Measurements from ENCODE around the gene MEGF11.

The MEGF11 gene

GRCh38 chr15:65924004-65924403 lies 329.5 kb downstream of the MEGF11 start:
- no peaks in the 10 kb centered on the region for H3F3A ChIP-seq (ENCODE audit: insufficient read depth)
- no peak for TF ChIP-seq CTCF (IDR thresholded peaks at IDR 0.05; ENCODE audit: insufficient read depth, low read length, poor library complexity, severe bottlenecking)
- TF ChIP-seq EZH2phosphoT487 (conservative IDR thresholded peaks at IDR 0.05; ENCODE audit: low read length): no peak
- H2AFZ ChIP-seq (ENCODE audit: low read depth, low read length, severe bottlenecking): no peak overlapping the region
- H3K9me3 ChIP-seq (ENCODE audit: insufficient read depth, low read length): no peaks in the 10 kb centered on the region
- no peaks in the 10 kb centered on the region for H4K20me1 ChIP-seq (ENCODE audit: low read depth, low read length)
- no peak overlapping the region for H3K9ac ChIP-seq (ENCODE audit: low read length)
- H3K79me2 ChIP-seq (ENCODE audit: insufficient read depth, low read length): no peaks in the 10 kb centered on the region
- H3K4me2 ChIP-seq (ENCODE audit: low read depth, low read length, poor library complexity, severe bottlenecking): no peak overlapping the region
- no peaks in the 10 kb centered on the region for H3K27me3 ChIP-seq (ENCODE audit: low read length)
- no peak overlapping the region for H3K27ac ChIP-seq (ENCODE audit: low read depth, low read length)
- no peaks in the 10 kb centered on the region for H3K9me2 ChIP-seq (replicated peaks; ENCODE audit: insufficient read depth, low read length)
- H3K4me3 ChIP-seq (ENCODE audit: insufficient read depth, low read length, poor library complexity, severe bottlenecking): no peak overlapping the region
- H3K36me3 ChIP-seq (ENCODE audit: low read length): no peaks in the 10 kb centered on the region

GRCh38 chr15:65923264-65923663 lies 330.3 kb downstream of the MEGF11 start:
- Histone ChIP-seq H3F3A (ENCODE audit: insufficient read depth) (no peaks in the 10 kb centered on the region), H4K20me1 (ENCODE audit: low read depth, low read length) (no peaks in the 10 kb centered on the region), H3K36me3 (ENCODE audit: low read length) (no peaks in the 10 kb centered on the region), H3K27ac (ENCODE audit: low read depth, low read length) (no peak overlapping the region), H3K27me3 (ENCODE audit: low read length) (no peaks in the 10 kb centered on the region), H3K9ac (ENCODE audit: low read length) (no peak overlapping the region), H3K9me3 (ENCODE audit: insufficient read depth, low read length) (no peaks in the 10 kb centered on the region), H2AFZ (ENCODE audit: low read depth, low read length, severe bottlenecking) (no peak overlapping the region), H3K4me2 (ENCODE audit: low read depth, low read length, poor library complexity, severe bottlenecking) (no peak overlapping the region), H3K4me3 (ENCODE audit: insufficient read depth, low read length, poor library complexity, severe bottlenecking) (no peak overlapping the region), H3K9me2 (replicated peaks; ENCODE audit: insufficient read depth, low read length) (no peaks in the 10 kb centered on the region), H3K79me2 (ENCODE audit: insufficient read depth, low read length) (no peaks in the 10 kb centered on the region)
- no peak for TF ChIP-seq EZH2phosphoT487 (conservative IDR thresholded peaks at IDR 0.05; ENCODE audit: low read length)

- Histone ChIP-seq H3K79me2 (ENCODE audit: insufficient read depth, low read length) (no peaks in the 10 kb centered on the region), H3K9me2 (replicated peaks; ENCODE audit: insufficient read depth, low read length) (no peaks in the 10 kb centered on the region), H2AFZ (ENCODE audit: low read depth, low read length, severe bottlenecking) (no peak overlapping the region), H3K9ac (ENCODE audit: low read length) (no peak overlapping the region), H3K36me3 (ENCODE audit: low read length) (no peaks in the 10 kb centered on the region), H4K20me1 (ENCODE audit: low read depth, low read length) (no peaks in the 10 kb centered on the region), H3K4me3 (ENCODE audit: insufficient read depth, low read length, poor library complexity, severe bottlenecking) (no peak overlapping the region), H3K9me3 (ENCODE audit: insufficient read depth, low read length) (no peaks in the 10 kb centered on the region), H3K27ac (ENCODE audit: low read depth, low read length) (no peak overlapping the region), H3F3A (ENCODE audit: insufficient read depth) (no peaks in the 10 kb centered on the region), H3K4me2 (ENCODE audit: low read depth, low read length, poor library complexity, severe bottlenecking) (no peak overlapping the region), H3K27me3 (ENCODE audit: low read length) (no peaks in the 10 kb centered on the region)
- no peak for TF ChIP-seq CTCF (IDR thresholded peaks at IDR 0.05; ENCODE audit: insufficient read depth, low read length, poor library complexity, severe bottlenecking)
- TF ChIP-seq EZH2phosphoT487 (conservative IDR thresholded peaks at IDR 0.05; ENCODE audit: low read length): no peak
These were observed 330.9 kb downstream of the MEGF11 start for GRCh38 chr15:65922621-65923020.

GRCh38 chr15:65921780-65922179 lies 331.8 kb downstream of the MEGF11 start:
- TF ChIP-seq CTCF (IDR thresholded peaks at IDR 0.05; ENCODE audit: insufficient read depth, low read length, poor library complexity, severe bottlenecking) (no peak), EZH2phosphoT487 (conservative IDR thresholded peaks at IDR 0.05; ENCODE audit: low read length) (no peak)
- Histone ChIP-seq H3K9me3 (ENCODE audit: insufficient read depth, low read length) (no peaks in the 10 kb centered on the region), H2AFZ (ENCODE audit: low read depth, low read length, severe bottlenecking) (no peak overlapping the region), H3K27ac (ENCODE audit: low read depth, low read length) (no peak overlapping the region), H4K20me1 (ENCODE audit: low read depth, low read length) (no peaks in the 10 kb centered on the region), H3F3A (ENCODE audit: insufficient read depth) (no peaks in the 10 kb centered on the region), H3K79me2 (ENCODE audit: insufficient read depth, low read length) (no peaks in the 10 kb centered on the region), H3K4me2 (ENCODE audit: low read depth, low read length, poor library complexity, severe bottlenecking) (no peak overlapping the region), H3K36me3 (ENCODE audit: low read length) (no peaks in the 10 kb centered on the region), H3K4me3 (ENCODE audit: insufficient read depth, low read length, poor library complexity, severe bottlenecking) (no peak overlapping the region), H3K9ac (ENCODE audit: low read length) (no peak overlapping the region), H3K27me3 (ENCODE audit: low read length) (no peaks in the 10 kb centered on the region), H3K9me2 (replicated peaks; ENCODE audit: insufficient read depth, low read length) (no peaks in the 10 kb centered on the region)
